GM18526 (cell line): ENCODE data around the gene ONECUT2.

ENCODE experiments used
- POLR2A ChIP-seq: IDR thresholded peaks from 3 replicates; pipeline ENCODE4 v1.6.1; 2011; ENCODE audit not compliant: insufficient read length; ENCODE audit errors: extremely low read depth

Gene ONECUT2

DNA sequence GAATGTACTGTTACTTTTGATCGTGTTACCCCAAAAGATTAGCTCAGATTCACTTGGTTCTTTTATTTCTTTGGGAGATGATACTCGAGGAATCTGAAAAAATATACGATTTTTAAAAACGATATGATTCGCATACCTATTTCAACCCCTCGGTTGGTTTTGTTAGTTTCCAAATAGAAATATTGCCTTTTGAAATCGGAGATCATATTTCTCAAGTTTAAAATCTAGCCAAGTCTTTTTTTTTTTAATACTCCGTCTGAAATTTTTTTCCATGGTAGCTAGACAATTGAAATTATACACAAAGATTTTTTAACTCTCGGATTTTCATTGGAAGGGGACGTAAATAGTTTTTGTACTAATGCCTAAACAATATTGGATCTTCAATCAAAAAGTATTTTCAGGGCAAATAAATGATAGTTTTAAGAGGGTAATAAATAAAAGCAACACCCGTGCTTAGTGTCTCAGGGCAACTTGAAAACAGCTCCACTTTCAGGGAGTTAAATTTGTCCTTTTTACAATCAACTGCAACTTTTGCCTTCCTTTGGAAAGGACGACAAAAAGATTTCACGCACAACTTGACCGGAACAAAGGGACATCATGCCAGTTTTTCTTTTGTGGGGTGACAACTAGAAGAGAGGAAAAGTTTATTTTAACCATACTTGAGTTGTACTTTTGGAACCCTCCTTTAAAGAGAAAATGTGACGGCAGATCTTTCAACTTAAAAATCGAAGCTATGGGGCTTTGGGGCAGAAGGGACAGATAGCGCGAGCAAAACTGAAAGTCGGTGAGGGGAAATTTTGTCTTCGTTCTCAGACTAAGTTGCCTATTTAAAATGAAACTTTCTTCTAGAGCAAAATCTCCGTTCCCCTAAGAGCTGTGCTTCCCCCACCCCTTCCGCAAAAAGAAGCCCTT lies 5.8 kb upstream of the ONECUT2 start:
- TF ChIP-seq POLR2A = no peak

DNA sequence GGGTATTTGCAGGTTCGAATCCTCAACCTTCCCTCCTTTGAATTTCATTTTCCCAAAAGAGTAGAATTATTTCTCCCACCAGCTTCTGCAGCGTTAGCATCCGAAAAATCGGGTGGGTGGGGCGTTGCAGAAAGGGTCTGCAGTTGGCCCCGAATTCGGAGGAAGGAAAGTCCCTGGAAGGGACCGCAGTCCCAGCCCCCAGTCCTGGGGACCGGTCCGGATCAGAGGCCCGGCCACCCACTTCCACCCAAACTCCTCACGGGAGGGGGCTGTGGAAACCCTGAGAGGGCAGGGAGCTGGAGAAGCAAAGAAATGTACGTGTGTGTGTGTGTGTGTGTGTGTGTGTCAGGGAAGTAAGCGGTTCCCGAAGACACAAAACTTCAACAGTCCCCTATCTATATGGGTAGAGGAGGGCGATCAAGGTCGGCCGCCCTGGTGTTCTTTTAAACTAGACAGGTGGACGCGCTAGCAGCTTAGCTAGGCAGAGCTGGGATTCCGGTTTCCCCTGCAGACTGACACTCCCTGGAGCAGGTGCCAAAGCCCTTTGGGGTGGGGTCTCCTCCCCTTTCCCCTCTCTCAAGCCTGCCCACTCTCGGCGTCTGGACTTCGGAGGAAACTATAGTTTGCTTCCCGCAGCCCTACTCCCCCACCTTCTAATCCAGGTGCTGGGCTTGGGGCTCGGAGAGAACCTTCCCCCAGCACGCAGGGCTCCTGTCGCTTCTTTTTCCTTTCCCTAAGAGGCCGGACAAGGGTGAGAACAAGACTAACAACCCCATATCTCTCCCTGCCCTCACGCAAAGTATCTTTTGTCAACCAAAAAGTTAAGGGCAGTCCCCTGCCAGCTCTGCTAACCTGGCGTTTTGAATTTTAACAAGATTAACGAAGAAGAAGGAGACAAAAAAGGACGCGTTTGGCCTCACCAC lies 4.8 kb upstream of the ONECUT2 start:
- no peak for TF ChIP-seq POLR2A

DNA sequence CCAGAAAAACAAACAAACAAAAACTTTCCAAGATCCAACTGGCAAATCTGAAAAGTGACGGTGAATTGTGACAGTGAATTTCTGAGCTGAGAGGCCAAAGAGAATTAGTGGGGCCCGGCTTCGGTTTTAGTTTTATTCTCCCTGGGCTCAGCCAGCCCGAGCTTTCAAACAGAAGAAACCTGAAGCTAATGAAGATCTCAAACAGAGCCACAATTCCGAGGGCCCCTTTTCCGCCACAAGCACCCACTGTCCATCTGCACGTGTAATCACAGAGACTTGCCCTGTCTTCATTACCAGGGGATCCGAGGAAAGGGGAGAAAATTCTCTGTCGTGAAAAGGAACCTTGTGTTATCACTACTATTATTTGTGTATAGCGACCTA lies 4.2 kb upstream of the ONECUT2 start:
- no peak for TF ChIP-seq POLR2A

DNA sequence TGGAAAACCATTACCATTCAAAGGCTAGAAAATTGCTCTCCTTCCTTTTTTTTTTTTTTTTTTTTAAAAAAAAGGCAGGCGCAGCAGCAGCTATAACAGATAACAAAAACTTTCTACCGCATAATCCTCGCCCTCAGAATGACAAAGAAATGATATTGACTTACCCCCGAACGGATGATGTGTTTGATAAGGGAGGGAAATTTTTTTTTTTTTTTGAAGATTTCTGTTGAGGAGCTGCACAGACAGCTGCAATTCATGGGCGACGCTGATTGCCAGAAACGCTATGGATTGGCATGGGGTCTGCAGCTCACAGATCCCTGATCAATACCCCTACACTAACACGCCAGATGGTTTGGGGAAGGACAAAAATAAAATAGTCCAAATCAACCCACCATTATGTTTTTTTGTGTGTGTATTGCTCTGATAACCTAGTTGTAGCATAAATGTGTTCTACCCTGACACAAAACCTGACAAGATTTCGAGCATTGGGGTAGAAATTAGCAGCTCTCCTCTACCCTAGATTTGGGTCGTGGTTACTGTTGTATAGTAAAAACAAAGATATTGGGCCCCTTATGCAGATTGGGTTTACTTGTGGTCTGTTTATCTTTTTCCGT lies 3.6 kb upstream of the ONECUT2 start:
- TF ChIP-seq POLR2A = no peak

DNA sequence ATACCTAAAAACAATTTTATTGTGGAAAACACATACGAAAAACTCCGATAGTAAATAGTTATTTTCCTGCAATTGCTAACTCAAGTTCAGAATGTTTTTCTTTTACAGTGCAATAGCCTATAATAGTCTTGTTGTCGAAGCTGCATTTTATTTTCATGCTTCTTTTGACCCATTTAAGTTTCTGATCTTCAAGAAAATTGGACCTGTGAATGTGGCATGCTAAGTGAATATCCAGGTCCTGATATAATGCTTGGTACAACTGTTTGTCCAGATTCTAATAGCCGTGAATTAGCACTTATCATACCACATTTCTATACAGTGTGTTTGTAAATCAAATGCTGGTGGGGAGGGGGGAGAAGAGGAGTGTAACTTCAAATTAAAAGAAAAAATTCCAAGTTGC lies 3.0 kb upstream of the ONECUT2 start:
- TF ChIP-seq POLR2A = no peak

DNA sequence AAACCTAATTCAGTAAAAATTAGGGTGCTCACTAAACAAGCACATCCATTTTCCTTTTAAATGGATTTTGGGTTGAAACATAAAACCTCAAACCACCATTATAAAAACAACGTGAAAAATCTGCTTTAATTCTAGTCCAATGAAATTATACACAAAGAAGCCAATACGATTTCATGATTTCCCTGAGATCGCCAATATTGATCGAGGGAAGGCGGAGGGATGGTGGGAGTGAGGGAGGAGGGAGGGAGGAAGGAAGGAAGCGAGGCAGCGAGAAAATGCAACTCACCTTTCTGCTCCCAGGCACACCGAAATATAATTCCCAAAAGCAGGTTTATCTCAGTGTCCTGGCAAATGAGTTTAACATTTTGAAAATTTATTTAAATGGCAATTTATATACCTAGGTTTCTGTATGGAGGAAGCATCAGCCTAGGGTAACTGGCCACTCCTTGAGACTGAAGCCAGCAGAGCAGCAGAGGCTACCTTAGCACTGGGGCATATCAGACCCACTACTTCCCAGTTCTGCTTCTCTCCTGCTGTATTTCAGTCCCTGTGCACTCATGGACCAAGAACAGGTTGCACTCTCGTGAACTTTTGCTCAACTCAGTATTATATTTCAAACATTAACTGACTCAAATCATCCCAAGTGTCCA lies 2.3 kb upstream of the ONECUT2 start:
- no peak for TF ChIP-seq POLR2A

DNA sequence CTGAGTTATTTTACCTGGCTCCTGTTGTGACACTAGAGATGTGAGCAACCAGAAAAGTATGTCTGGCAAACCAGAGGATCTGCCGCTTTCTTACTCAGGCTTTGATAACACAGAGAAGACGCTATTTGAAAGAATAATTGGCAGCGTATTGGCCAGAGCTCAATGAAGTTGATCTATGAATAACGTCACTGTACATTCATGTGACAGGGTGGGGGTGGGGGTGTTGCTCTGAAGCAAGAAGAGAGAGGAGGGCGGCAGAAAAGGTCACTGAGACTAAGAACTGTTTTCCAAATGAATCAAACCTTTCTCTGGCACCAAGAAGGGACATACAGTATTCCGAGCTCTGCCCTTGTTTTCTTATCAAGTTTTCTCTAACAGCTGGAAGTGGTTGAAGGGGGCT lies 1.7 kb upstream of the ONECUT2 start:
- no peak for TF ChIP-seq POLR2A

DNA sequence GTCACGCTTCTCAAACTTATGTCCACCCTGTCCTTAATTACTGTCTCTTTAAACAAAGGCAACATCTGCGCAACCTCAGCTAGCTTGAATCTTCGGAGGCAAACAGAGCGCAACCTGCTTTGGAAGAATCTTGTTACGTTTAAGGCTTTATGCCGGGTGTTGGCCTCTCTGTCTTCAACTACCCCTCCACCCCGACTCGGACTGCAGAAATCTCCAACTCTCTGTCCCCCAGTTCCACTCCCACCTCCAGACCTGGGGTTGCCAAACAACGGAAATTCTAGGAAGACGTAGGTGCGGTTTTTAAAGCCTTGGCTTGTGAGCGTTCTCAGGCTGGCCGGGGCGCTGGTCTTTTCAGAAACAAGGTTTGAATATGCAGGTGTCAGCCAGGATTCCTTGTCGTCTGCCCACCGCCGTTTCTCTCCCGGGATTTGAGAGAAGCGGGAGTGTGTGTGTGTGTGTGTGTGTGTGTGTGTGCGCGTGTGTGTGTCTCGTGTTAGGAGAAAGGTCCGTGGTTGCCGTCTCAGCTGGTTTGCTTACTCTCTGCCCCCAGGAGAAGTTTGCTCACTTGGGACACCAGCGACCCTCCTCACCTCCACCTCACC lies 1.1 kb upstream of the ONECUT2 start:
- no peak for TF ChIP-seq POLR2A

DNA sequence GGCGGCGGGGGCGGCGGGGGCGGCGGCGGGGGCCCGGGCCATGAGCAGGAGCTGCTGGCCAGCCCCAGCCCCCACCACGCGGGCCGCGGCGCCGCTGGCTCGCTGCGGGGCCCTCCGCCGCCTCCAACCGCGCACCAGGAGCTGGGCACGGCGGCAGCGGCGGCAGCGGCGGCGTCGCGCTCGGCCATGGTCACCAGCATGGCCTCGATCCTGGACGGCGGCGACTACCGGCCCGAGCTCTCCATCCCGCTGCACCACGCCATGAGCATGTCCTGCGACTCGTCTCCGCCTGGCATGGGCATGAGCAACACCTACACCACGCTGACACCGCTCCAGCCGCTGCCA lies 644 bp downstream of the ONECUT2 start:
- TF ChIP-seq POLR2A = no peak

DNA sequence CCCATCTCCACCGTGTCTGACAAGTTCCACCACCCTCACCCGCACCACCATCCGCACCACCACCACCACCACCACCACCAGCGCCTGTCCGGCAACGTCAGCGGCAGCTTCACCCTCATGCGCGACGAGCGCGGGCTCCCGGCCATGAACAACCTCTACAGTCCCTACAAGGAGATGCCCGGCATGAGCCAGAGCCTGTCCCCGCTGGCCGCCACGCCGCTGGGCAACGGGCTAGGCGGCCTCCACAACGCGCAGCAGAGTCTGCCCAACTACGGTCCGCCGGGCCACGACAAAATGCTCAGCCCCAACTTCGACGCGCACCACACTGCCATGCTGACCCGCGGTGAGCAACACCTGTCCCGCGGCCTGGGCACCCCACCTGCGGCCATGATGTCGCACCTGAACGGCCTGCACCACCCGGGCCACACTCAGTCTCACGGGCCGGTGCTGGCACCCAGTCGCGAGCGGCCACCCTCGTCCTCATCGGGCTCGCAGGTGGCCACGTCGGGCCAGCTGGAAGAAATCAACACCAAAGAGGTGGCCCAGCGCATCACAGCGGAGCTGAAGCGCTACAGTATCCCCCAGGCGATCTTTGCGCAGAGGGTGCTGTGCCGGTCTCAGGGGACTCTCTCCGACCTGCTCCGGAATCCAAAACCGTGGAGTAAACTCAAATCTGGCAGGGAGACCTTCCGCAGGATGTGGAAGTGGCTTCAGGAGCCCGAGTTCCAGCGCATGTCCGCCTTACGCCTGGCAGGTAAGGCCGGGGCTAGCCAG lies 1.2 kb downstream of the ONECUT2 start:
- no peak for TF ChIP-seq POLR2A

DNA sequence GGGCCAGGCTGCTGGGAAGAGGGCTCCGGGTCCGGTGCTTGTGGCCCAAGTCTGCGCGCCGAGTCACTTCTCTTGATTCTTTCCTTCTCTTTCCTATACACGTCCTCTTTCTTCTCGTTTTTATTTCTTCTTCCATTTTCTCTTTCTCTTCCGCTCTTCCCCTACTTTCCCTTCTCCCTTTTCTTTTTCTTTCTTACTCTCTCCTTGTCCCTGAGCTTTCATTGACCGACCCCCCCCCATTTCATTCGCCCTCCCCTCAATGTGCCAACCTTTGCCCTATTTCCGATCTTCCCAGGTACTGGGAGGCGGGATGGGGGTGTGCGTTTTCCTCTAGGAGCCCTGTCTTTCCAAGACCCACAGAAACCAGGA lies 1.8 kb downstream of the ONECUT2 start:
- no peak for TF ChIP-seq POLR2A

DNA sequence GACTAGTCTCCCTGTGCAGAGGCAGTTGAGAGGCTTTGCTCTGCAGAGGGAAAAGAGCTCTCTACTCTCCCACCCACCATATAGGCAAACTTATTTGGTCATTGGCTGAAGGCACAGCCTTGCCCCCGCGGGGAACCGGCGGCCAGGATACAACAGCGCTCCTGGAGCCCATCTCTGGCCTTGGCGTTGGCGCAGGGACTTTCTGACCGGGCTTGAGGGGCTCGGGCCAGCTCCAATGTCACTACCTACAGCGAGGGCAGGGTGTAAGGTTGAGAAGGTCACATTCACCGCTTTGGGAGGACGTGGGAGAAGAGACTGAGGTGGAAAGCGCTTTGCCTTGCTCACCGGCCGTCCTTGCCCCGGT lies 2.2 kb downstream of the ONECUT2 start:
- TF ChIP-seq POLR2A = no peak

DNA sequence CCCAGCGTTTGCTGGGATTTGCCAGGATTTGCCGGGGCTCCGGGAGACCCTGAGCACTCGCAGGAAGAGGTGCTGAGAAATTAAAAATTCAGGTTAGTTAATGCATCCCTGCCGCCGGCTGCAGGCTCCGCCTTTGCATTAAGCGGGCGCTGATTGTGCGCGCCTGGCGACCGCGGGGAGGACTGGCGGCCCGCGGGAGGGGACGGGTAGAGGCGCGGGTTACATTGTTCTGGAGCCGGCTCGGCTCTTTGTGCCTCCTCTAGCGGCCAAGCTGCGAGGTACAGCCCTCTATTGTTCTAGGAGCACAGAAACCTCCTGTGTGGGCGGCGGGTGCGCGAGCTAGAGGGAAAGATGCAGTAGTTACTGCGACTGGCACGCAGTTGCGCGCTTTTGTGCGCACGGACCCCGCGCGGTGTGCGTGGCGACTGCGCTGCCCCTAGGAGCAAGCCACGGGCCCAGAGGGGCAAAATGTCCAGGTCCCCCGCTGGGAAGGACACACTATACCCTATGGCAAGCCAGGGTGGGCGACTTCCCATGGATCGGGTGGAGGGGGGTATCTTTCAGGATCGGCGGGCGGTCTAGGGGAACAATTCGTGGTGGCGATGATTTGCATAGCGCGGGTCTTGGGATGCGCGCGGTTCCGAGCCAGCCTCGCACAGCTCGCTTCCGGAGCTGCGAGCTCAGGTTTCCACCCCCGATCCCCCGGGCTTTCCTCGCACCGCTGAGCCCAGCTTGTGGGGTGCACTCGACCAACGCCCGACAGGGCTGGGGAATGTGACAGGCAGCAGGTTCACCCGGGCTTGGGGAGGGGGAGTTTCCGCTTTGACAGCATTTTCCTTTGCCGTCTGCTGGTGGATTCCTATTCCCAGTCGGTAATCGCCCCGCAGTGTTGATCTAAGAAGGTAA lies 2.8 kb downstream of the ONECUT2 start:
- no peak for TF ChIP-seq POLR2A
